Stimulated activated CD8-positive, alpha-beta memory T cell treated with anti-CD3 and anti-CD28 coated beads, Interleukin-2, amount 100 ng/mL, for 48 hours (primary cell): ENCODE data around the gene FFAR4.
"Not testable (repeated sequence)": the region's sequence is repeated elsewhere in the genome, so short reads cannot be mapped to it uniquely, and the experiment has no call there.

ENCODE experiments used
- DNase-seq, 2 donors: peaks; one replicate each; pipeline ENCODE4 v3.0.0-alpha.2; 2020; ENCODE audit warnings: low read depth in 2 of 2

The FFAR4 gene

GRCh38 chr10:93566435-93567276, at the start of gene FFAR4:
FFAR4 (plus strand) TSS chr10:93566665; CDS start chr10:93566721, 56 bp downstream.
- no peak for DNase-seq

DNA sequence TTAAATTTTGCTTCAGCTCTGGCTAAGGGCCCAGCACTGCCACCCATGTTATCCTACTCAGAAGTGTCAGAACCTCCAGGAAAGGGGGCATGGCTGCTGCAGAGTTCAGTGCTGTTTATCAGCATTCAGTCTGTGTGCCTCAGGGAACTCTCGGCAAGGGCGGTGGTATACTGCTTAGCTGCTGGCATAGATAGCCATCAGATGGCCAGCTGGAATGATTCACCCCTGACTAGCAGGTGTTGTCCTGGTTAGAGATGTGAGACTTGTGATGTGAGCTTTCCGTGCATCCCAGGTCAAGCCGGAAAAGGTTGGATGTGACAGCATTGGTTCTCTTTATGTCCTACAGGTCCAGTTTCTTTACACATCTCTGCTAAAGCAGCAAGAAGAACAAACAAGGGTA, 47.9 kb upstream of the FFAR4 start:
- no peak for DNase-seq

- no peak for DNase-seq
Observed at GRCh38 chr10:93535293-93535692, 31.2 kb upstream of the FFAR4 start.

GRCh38 chr10:93540871-93541270, 25.6 kb upstream of the FFAR4 start:
- not testable (repeated sequence) for DNase-seq

GRCh38 chr10:93541402-93542357, 24.8 kb upstream of the FFAR4 start:
- DNase-seq = no peak

DNA sequence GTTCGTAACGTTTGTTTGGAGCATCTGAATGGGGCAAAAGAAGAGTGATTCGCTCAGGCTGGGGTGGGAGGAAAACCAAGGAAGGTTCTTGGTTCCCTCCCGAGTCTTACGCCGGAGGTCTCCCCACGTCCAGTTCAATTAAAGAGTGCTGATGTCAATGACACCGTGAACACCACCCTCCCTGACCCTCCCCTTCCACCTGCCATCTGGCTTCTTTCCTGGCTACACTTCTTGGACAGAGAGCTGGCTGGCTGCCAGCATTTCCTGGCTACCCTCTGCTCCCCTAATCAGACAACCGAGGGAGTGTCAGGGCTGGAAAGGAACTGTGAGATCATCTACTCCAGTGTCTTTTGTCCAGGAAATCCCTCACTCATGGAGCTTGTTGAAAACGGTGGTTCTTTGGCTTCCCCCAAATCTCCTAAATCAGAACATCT, 24.1 kb upstream of the FFAR4 start:
- no peak for DNase-seq

DNA sequence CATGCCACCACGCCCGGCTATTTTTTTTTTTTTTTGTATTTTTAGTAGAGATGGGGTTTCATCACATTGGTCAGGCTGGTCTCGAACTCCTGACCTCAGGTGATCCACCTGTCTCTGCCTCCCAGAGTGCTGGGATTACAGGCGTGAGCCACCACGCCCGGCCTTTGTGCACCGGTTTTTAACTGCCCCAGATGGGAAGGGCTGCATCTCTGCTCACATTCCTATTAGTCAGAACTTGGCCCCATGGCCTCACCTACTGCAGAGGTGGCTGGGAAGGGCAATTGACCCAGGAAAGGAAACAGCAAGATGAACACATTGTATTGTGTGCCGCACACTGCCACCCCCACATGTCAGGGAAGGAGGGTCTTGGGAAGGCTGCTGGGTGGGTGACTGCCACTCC, 19.5 kb upstream of the FFAR4 start:
- not testable (repeated sequence) for DNase-seq

GRCh38 chr10:93547522-93547921, 18.9 kb upstream of the FFAR4 start:
- no peak for DNase-seq

DNA sequence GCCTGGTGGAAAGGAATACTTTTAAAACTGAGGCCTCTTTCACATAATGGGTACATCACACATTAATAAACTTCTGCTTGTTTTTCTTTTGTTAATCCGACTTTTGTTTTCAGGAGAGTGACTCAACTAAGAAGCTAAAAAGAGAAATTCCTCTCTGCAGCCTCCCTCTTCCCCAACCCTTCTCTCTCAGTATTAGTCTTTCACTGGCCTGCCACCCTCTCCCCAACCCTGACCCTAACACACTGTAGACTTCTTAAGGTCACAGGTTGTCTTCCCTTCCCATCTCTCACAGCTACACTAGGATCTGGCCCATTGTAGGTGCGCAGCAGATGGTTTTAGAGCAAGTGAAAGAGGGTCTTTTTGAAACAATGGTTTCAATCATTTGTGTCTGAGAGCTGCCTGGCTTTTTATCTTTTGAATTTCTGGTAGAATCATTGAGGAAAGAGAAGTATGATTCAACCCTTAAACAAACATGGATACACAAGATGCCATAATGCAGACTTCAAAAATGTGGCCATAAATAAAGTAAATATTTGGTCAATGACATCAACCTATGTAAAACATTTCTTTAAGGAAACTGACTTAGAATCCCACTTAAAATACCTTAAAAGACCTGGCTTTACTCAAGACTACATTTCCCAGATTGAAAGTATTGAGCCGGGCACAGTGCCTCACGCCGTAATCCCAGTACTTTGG, 17.9 kb upstream of the FFAR4 start:
- no peak for DNase-seq

GRCh38 chr10:93550606-93551005, 15.9 kb upstream of the FFAR4 start:
- no peak for DNase-seq

DNA sequence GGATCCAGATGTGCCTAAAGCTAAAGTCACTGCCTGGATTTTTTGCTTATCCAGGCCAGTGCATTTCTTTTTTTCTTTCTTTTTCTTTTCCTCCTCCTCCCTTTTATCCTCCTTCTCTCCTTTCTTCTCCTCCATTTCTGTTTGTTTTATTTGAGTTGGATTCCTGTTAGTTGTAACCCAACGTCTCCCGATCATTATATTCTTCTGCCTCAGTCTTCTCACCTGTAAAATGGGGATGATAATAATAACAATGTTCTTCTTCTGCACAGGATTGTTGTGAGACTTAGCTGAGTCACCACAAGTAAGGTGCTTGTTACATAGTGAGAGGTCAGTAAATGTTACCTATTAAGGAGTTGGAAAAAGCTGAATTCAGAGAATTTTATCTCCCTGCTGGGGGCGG, 13.7 kb upstream of the FFAR4 start:
- DNase-seq = no peak

DNA sequence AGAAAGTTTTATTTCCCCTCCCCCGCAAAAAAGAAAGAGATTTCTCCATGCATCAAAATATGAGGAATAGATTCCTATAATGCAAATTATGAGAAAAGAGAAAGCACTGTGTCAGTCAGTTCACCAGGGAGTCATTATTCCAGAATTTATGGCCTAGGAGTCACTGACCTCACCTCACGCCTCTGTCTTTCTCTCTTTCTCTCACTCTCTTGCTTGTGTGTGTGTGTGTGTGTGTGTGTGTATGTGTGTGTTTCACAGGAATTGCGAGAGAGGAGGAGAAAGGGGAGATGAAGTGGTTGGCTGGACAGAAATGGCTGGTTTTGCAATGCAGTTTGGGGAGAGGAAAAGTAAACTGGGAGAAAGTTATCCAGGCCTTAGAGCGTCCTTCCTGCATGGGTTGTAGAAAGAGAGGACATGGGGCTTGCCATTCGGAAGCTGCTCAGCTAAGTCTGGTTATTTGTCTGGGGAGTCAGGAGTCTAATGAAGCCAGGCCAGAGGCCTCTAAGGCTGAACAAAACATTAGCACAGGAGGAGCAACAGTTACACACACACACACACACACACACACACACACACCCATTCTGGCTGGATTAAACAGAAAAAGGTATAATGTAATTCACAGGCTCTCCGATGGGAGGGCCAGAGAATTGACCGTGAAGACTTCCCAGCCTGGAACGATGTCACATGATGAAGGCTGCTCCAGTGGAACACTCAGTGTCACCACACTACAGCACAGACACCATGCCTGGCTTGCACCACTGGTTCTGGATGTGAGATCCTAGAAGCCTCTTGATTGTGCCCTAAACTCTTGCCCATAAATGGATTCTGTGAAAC, 12.8 kb upstream of the FFAR4 start:
- DNase-seq = no peak

- no peak for DNase-seq
Observed at GRCh38 chr10:93554316-93554663, 12.2 kb upstream of the FFAR4 start.

DNA sequence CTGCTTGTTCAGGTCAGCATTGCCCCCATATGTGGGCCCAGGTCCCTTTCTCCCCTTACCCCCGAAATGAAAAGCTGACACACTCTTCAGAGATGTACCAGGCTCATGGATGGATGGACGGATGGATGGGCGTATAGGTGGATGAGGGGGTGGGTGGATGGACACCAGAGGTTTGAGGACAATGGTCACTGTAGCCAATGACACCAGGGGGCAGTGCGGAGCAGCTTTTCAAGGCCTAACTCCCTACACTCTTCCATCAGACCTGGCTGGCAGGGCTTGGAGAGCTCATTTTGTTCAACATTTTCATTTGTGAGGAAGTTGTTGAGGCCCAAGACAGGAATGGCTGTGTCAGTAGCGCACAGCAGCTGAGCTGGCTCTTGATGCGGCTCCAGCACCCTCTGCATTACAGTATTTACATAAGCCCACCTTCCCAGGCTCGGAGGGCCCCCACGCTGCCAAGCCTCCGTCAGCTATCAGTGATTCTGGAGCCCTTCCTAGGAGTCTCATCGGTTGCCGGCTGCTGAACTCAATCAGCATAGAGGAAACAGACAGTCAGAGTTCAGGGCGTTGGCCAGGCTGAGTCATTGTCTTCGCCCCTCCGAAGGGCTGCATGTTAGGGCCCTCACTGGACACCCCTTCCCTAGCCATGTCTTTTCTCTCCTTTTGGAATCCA, 11.6 kb upstream of the FFAR4 start:
- DNase-seq = peak; percentile 36 to 37

GRCh38 chr10:93559490-93559889, 7.0 kb upstream of the FFAR4 start:
- DNase-seq = no peak

DNA sequence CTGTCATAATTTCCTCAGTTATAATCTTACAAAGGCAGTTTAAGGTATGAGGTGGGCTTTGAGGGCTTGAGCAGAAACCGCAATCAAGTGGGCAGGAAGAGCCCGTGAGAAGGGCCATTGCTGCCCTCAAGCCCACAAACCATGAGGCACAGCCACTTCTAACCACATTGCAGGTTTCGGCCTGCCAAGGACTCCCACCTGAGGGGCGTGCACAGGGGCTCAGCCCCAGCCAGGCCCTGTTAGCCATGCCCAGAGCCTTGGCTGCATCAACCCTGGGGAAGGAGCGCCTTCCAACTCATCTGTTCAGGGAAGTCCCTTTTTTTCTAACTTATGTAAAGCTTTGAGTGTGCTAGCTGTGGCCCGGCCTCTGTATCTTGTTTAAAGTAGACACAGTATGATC, 5.9 kb upstream of the FFAR4 start:
- no peak for DNase-seq

GRCh38 chr10:93565446-93565845, 1.0 kb upstream of the FFAR4 start:
- DNase-seq = no peak

DNA sequence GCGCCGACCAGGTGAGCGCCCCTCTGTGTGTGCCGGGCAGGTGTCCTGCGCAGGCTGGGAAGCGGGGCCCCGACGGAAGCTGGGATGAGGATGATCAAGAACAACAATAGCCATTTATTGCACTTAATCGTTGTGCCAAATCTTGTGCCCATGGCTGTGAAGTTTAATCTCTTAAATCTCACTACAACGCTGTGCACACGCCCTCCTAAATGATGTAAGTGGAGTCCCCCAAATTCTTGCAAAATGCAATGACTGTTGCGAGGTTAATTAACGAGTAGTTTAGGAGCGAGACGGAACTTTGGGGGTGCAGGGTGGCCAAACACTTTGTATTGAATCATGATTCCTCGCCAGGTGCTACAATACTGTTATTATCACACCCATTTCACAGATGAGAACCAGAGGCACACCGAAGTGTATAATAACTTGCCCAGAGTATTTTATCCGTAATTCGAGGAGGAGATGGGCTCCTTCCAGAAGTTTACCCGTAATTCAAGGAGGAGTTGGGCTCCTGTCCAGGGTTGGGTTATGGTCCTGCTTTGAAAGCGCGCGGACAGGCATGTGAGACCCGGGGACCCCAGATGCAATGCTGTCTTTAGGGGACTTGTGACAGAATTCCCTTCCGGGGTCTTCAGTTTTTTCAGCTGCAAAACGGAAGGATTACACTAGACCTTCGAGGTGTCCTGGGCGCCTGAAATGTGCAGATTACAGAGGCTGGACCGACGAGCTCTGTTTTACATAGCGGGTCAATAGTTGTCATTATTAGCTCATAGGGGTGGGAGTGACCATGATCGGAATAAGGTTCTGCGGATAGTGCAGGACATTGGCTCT, 1.0 kb downstream of the FFAR4 start:
- DNase-seq = no peak

- no peak for DNase-seq
Observed at GRCh38 chr10:93568105-93568390, 1.6 kb downstream of the FFAR4 start.

- no peak for DNase-seq
Observed at GRCh38 chr10:93570383-93570782, 3.9 kb downstream of the FFAR4 start.
